ENCODE results near the gene PARD6A. TPM values are rescaled to one million over a fixed set of nuclear protein-coding genes. Genes with fewer than 3 reads are reported as not detected.

Gene PARD6A
- total and polyA plus RNA-seq, 2 of the 13 experiments (the other 11 are each of a cell fraction or from before 2014, with no cell fraction given), result 3.5 to 4.3 TPM

GRCh38 chr16:67667817-67668494, 7.2 kb downstream of the PARD6A start (continued):
- no peak for TF ChIP-seq ZBTB3 (CRISPR knock-in tag; IDR thresholded peaks at IDR 0.05; ENCODE audit: borderline replicate concordance, low read depth)
- 0 out of 2 replicates have a peak, but pooled peaks have one; percentile 39 for TF ChIP-seq BRCA1 (CRISPR knock-in tag; IDR thresholded peaks at IDR 0.05)
- TF ChIP-seq BHLHE40 (IDR thresholded peaks at IDR 0.05; ENCODE audit: low read length), result peak; percentile 31; the same call in 1 of the 2 replicates
- peak; percentile 89 for TF ChIP-seq ZNF230 (CRISPR knock-in tag; IDR thresholded peaks at IDR 0.05)
- peak; percentile 86; the same call in 1 of the 2 replicates for TF ChIP-seq ZNF292 (CRISPR knock-in tag; IDR thresholded peaks at IDR 0.05; ENCODE audit: borderline replicate concordance, low read depth)
- TF ChIP-seq NFYB (CRISPR knock-in tag; IDR thresholded peaks at IDR 0.05), result no peak
- TF ChIP-seq SPEN (CRISPR knock-in tag; IDR thresholded peaks at IDR 0.05; ENCODE audit: low read depth), result peak; percentile 59; the same call in 1 of the 2 replicates
- TF ChIP-seq PHB2 (IDR thresholded peaks at IDR 0.05; ENCODE audit: partially characterized antibody), result no peak
- peak; percentile 78 for TF ChIP-seq MXD4 (CRISPR knock-in tag; IDR thresholded peaks at IDR 0.05)
- TF ChIP-seq ZNF776 (CRISPR knock-in tag; IDR thresholded peaks at IDR 0.05), result no peak
- TF ChIP-seq FOXO1 (CRISPR knock-in tag; IDR thresholded peaks at IDR 0.05), result peak; percentile 46; the same call in 1 of the 2 replicates
- peak; percentile 95 for TF ChIP-seq PRDM10 (CRISPR knock-in tag; IDR thresholded peaks at IDR 0.05; ENCODE audit: low read depth)
- TF ChIP-seq ZBTB2 (CRISPR knock-in tag; IDR thresholded peaks at IDR 0.05; ENCODE audit: low read depth), result no peak
- 0 out of 2 replicates have a peak, but pooled peaks have one; percentile 65 for TF ChIP-seq SSRP1 (CRISPR knock-in tag; IDR thresholded peaks at IDR 0.05)
- peak; percentile 60; the same call in 1 of the 2 replicates for TF ChIP-seq ZC3H13 (CRISPR knock-in tag; IDR thresholded peaks at IDR 0.05)
- peak; percentile 95 for TF ChIP-seq ZNF414 (CRISPR knock-in tag; IDR thresholded peaks at IDR 0.05)
- peak; percentile 94; the same call in 1 of the 2 replicates for TF ChIP-seq ZNF614 (CRISPR knock-in tag; IDR thresholded peaks at IDR 0.05; ENCODE audit: borderline replicate concordance)
- peak; percentile 56; the same call in 1 of the 2 replicates for TF ChIP-seq GFI1 (CRISPR knock-in tag; IDR thresholded peaks at IDR 0.05; ENCODE audit: borderline replicate concordance)
- TF ChIP-seq CREM (IDR thresholded peaks at IDR 0.05), result no peak
- TF ChIP-seq CREM (CRISPR knock-in tag; IDR thresholded peaks at IDR 0.05), result no peak
- 0 out of 2 replicates have a peak, but pooled peaks have one; percentile 27 for TF ChIP-seq ZNF629 (CRISPR knock-in tag; conservative IDR thresholded peaks at IDR 0.05)
- TF ChIP-seq SNAPC2 (CRISPR knock-in tag; IDR thresholded peaks at IDR 0.05), result no peak
- TF ChIP-seq RBFOX2 (IDR thresholded peaks at IDR 0.05; ENCODE audit: low read depth, low read length), result peak; percentile 46
- TF ChIP-seq ZNF251 (CRISPR knock-in tag; IDR thresholded peaks at IDR 0.05), result no peak
- TF ChIP-seq CCDC6 (CRISPR knock-in tag; IDR thresholded peaks at IDR 0.05), result no peak
- peak; percentile 36; the same call in 1 of the 2 replicates for TF ChIP-seq ZNF747 (CRISPR knock-in tag; IDR thresholded peaks at IDR 0.05; ENCODE audit: borderline replicate concordance)
- TF ChIP-seq NR2F2 (IDR thresholded peaks at IDR 0.05; ENCODE audit: borderline replicate concordance, low read depth), result no peak

All from HepG2 (cell line).